K562 (cell line): ENCODE results near the gene PLXDC1. TPM values are rescaled to one million over a fixed set of nuclear protein-coding genes. Genes with fewer than 3 reads are reported as not detected.

ENCODE experiments used
- ATF7 ChIP-seq: fragments of 450-650 bp; IDR thresholded peaks from 2 replicates; pipeline ENCODE4 v1.7.1; 2014; ENCODE audit warnings: mild to moderate bottlenecking, moderate library complexity
- GATAD2A ChIP-seq: fragments of 450-650 bp; IDR thresholded peaks from 2 replicates; pipeline ENCODE4 v1.6.1; 2017
- GTF2B ChIP-seq: IDR thresholded peaks from 2 replicates; pipeline ENCODE4 v1.6.1; 2011; ENCODE audit not compliant: insufficient read length; ENCODE audit errors: extremely low read depth
- ID3 ChIP-seq, 2 experiments: fragments of 250-450 bp in 1 of 2; fragments of 450-650 bp in 1 of 2; sonication (Bioruptor Pico) in 1 of 2; IDR thresholded peaks; 2 replicates each; pipeline versions ENCODE4 v1.6.1 to v1.8.0; 2016 to 2021; ENCODE audit warnings: mild to moderate bottlenecking in 2 of 2, moderate library complexity in 2 of 2, missing compliant biosample characterization in 1 of 2, missing genetic modification characterization in 1 of 2
- ILK ChIP-seq: fragments of 450-650 bp; IDR thresholded peaks from 2 replicates; pipeline ENCODE4 v1.6.1; 2016; ENCODE audit warnings: missing genetic modification characterization, low read depth, mild to moderate bottlenecking, missing compliant biosample characterization, moderate library complexity, borderline replicate concordance
- MCM2 ChIP-seq: fragments of 450-650 bp; IDR thresholded peaks from 2 replicates; pipeline ENCODE4 v1.6.1; 2017; ENCODE audit warnings: low read depth, mild to moderate bottlenecking
- MLX ChIP-seq, 2 experiments: fragments of 450-650 bp in 1 of 2; sonication (generic) in 1 of 2; formaldehyde crosslinking; conservative IDR thresholded peaks; 2 replicates each; pipeline versions ENCODE4 v1.4.0 to v1.8.1; 2020 to 2022; ENCODE audit warnings: mild to moderate bottlenecking in 1 of 2, missing genetic modification reagents in 1 of 2
- NONO ChIP-seq, 2 experiments: fragments of 200-400 bp in 1 of 2; fragments of 450-650 bp in 1 of 2; formaldehyde crosslinking in 1 of 2; IDR thresholded peaks; 2 replicates each; pipeline ENCODE4 v1.6.1; 2017; ENCODE audit warnings: low read depth in 2 of 2, mild to moderate bottlenecking in 2 of 2, moderate library complexity in 2 of 2, low read length in 1 of 2
- PTTG1 ChIP-seq: fragments of 450-650 bp; IDR thresholded peaks from 2 replicates; pipeline ENCODE4 v1.6.1; 2016; ENCODE audit warnings: low read depth, mild to moderate bottlenecking, missing genetic modification characterization, missing compliant biosample characterization
- RBM22 ChIP-seq: fragments of 200-400 bp; formaldehyde crosslinking; IDR thresholded peaks from 2 replicates; pipeline ENCODE4 v1.6.1; 2018; ENCODE audit warnings: low read length, low read depth; ENCODE audit not compliant: poor library complexity, severe bottlenecking
- ZKSCAN1 ChIP-seq: fragments of 150-350 bp; IDR thresholded peaks from 2 replicates; pipeline ENCODE4 v1.6.1; 2016; ENCODE audit warnings: low read depth, low read length
- ZNF280A ChIP-seq: fragments of 450-650 bp; IDR thresholded peaks from 2 replicates; pipeline ENCODE4 v1.6.1; 2018; ENCODE audit warnings: mild to moderate bottlenecking, low read depth; ENCODE audit not compliant: partially characterized antibody
- ZNF318 ChIP-seq, 2 experiments: fragments of 450-650 bp; IDR thresholded peaks; 2 replicates each; pipeline ENCODE4 v1.6.1; 2016; ENCODE audit warnings: mild to moderate bottlenecking in 2 of 2, borderline replicate concordance in 1 of 2, low read depth in 1 of 2, moderate library complexity in 1 of 2
- polyA plus RNA-seq, 8 experiments: library from polyadenylated mRNA; depleted of rRNA in 4 of 8; stranded (reverse) in 5 of 8; unstranded in 3 of 8; fragments of >200 nt; fragmentation: Nextera tagmentation in 2 of 8; fragmentation: Illumina TruSeq in 1 of 8; extraction: Ambion mirVana in 2 of 8; extraction: Trizol in 1 of 8; gene quantifications; 2 replicates each; pipeline versions ENCODE4 v1.2.1 to v1.2.3, GENCODE V29; 2011 to 2014; ENCODE audit warnings: inconsistent platforms in 1 of 8, missing spikeins in 1 of 8
- total RNA-seq, 7 experiments: library from RNA; depleted of rRNA in 6 of 7; stranded (reverse); fragments of >200 nt in 6 of 7; fragmentation: Illumina TruSeq in 2 of 7; extraction: Trizol in 2 of 7; gene quantifications; 2 replicates each; pipeline versions ENCODE4 v1.2.1 to v1.2.3, GENCODE V29; 2011 to 2021; ENCODE audit warnings: low replicate concordance in 1 of 7

Gene PLXDC1
- total and polyA plus RNA-seq, 9 of the 15 experiments (the other 6 are each of a cell fraction or from before 2014, with no cell fraction given) = not detected

- TF ChIP-seq ZNF318 (IDR thresholded peaks at IDR 0.05; ENCODE audit: borderline replicate concordance in 1 of 2, low read depth in 1 of 2) = no peak
- TF ChIP-seq GTF2B = no peak
- TF ChIP-seq ZKSCAN1 = no peak
- TF ChIP-seq ATF7 = peak; percentile 71
- no peak for TF ChIP-seq MCM2
- no peak for TF ChIP-seq NONO (IDR thresholded peaks at IDR 0.05; ENCODE audit: low read depth in 2 of 2, low read length in 1 of 2)
- no peak for TF ChIP-seq RBM22
- TF ChIP-seq PTTG1 (tag) = peak; percentile 99
- TF ChIP-seq ZNF280A = no peak
- TF ChIP-seq MLX (CRISPR knock-in tag; conservative IDR thresholded peaks at IDR 0.05) = no peak
- TF ChIP-seq GATAD2A = no peak
- TF ChIP-seq ILK (tag) = peak; percentile 95
- peak; percentile 94 for TF ChIP-seq ID3 (CRISPR knock-in tag; IDR thresholded peaks at IDR 0.05)
- TF ChIP-seq ID3 (tag; IDR thresholded peaks at IDR 0.05) = peak; percentile 98
Measured at GRCh38 chr17:39014044-39014794, 137.2 kb downstream of the PLXDC1 start (continued).
